HG02840 (cell line): ENCODE measurements around the gene CHAC1.
"Not testable (repeated sequence)": the region's sequence is repeated elsewhere in the genome, so short reads cannot be mapped to it uniquely, and the experiment has no call there.

Source experiments
- ATAC-seq: cut with Tn5 transposase; IDR thresholded peaks from one replicate; pipeline ENCODE4 v1.9.1; 2021; ENCODE audit warnings: mild to moderate bottlenecking, moderate library complexity, moderate number of reproducible peaks; ENCODE audit not compliant: unreplicated experiment, low FRiP score

CHAC1 gene

DNA sequence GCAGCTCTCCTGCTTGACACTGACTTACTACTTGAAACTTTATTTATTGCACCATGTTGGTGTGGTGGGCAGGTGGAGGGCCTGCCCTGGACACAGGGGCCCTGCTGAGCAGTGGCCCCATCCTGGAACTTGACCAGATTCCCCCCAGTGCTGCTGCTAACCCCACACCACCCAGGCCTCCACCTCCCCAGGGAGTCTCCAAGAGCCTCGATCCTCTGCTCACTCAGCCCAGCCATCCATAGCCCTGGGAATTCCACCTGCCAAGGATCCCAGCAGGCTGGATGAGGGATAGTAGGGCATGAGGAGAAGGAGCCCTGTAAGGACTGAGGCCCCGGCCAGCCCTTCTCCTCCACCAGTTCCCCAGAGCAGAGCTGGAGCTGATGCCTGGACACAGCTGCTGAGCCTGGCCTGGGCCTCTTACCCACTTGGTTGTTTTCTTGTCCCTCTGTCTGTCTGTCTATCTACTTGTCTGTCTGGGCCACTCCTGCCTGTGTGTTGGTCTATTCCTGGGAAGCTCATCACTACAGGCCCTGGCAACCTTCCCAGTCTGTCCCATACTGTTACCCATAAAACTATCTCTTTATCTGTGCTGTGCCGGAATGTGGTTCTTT lies 2.8 kb downstream of the CHAC1 start:
- no peak for ATAC-seq

GRCh38 chr15:40956541-40956982 lies 3.3 kb downstream of the CHAC1 start:
- no peak for ATAC-seq

DNA sequence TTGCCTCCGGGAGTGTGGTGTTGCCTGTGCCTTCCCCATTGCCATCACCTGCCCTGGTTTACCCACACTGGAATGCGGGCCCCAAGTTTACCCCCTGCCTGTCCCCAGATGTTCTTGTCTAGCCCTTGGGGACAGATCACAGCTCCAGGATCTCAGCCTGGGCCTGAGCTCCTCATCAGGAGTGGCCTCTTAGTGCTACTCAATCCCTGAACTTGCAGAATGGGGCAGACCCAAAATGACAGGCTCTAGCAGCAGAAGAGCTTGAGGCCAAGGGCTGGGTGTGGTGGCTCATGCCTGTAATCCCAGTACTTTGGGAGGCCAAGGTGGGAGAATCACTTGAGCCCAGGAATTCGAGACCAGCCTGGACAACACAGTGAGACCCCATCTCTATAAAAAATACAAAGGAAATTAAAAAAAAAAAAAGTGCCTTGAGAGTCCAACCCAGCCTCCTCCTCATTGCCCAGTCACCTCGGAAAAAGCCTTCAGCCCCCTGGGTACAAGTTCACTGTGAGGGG lies 3.8 kb downstream of the CHAC1 start:
- no peak for ATAC-seq

- ATAC-seq = no peak
Observed at GRCh38 chr15:40957581-40958051, 4.3 kb downstream of the CHAC1 start.

DNA sequence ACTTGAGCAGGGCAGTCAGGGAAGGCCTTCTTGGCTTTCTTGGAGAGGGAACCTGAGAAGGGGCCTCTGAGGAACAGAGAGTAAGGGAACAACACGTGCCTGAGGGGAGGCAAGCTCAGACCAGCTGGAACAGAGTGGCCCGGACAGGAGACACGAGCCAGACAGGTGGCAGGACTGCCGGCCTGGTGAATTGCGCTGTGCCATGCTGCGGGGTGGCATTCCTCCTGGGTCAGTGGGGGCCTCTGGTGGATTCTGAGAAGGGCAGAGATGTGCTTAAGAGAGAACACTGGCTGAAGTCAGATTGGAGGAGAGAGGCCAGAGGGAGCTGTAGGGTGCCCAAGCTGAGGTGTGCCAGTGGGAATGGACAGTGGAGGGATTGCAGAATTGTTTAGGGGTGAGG lies 4.9 kb downstream of the CHAC1 start:
- no peak for ATAC-seq

DNA sequence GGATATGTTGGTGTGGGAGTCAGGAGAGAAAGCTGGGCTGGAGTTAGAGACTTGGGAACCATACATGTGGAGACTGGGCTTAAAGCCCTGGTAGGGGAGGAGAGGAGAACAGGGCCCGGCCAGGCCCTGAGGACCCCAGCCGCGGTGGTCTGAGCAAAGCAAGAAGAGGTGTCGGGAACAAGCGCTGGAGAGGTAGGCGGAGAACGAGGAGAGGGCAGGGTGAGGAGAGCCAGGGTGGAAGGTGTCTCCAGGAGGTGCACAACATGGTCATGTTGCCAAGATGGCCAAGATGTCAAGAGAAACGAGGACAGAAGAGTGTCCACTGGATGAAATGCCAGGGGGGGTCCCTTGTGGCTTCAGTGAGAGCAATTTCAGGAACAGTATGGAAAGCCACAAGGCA lies 5.5 kb downstream of the CHAC1 start:
- no peak for ATAC-seq

DNA sequence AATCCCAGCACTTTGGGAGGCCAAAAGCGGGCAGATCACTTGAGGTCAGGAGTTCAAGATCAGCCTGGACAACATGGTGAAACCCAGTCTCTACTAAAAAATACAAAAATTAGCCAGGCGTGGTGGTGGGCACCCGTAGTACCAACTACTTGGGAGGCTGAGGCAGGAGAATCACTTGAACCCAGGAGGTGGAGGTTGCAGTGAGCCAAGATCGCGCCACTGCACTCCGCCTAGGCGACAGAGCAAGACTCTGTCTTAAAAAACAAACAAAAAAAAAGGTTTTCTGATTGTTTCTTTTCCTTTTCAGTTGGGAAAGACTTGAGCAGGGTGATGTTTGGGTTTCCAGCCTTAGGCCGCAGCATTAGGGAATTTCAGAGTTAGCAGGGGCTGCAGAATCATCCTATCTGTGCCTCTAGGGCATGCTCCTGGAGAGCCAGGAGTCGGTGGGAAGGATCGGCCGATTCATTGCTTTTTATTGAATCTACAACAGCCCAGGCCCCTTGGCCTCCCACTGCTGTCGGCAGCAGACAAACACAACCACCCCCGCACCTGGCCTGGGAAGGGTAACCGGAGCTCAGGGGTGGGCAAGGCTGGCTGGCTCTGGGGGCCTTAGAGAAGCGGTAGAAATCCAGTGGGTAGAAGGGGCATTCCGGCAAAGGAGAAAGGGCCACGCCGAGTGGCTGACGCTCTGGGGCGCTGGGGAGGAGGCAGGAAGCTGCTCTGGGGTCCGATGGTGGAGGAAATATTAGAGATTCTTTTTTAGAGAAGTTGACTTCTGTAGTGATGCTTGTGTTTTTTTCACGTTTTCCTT lies 6.3 kb downstream of the CHAC1 start:
- no peak for ATAC-seq

DNA sequence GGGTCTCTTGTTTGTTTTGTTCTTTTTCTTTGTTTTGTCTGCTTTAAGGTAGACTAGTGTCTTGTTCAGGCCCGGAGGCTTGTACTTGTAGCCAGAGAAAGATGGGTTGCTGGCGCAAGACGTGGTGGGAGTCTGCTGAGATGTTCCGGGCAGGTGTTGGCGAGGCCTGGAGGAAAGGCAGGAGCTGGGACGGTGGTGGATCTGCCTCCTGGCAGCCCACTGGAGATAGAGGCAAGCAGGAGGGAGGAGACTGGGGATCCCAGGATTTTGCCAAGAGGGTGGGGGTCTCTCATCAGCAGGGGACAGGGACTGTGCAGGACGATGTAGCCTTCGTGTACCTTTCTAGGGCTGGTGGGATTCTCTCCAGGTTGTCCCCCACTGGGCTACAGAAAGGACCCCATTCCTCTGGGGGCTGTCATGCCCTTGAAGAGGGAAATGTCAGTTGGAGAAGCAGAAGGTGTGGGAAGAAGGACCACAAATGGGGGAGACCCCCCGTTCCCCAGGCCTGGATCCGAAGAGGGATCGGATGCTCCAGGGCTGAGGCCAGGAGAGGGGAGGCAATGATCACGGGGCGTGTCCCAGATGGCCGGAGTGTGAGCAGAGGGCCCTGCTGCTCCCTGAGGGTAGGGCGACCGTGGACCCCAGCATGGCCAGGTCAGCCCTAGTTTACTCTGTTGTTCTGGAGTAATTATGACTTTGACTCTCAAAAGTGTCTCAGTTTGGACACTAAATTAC lies 7.0 kb downstream of the CHAC1 start:
- ATAC-seq = no peak

- no peak for ATAC-seq
Observed at GRCh38 chr15:40960925-40961324, 7.7 kb downstream of the CHAC1 start.

GRCh38 chr15:40961740-40962139 lies 8.5 kb downstream of the CHAC1 start:
- not testable (repeated sequence) for ATAC-seq

GRCh38 chr15:40962317-40962716 lies 9.0 kb downstream of the CHAC1 start:
- ATAC-seq = not testable (repeated sequence)

GRCh38 chr15:40963201-40963600 lies 9.9 kb downstream of the CHAC1 start:
- ATAC-seq = no peak

DNA sequence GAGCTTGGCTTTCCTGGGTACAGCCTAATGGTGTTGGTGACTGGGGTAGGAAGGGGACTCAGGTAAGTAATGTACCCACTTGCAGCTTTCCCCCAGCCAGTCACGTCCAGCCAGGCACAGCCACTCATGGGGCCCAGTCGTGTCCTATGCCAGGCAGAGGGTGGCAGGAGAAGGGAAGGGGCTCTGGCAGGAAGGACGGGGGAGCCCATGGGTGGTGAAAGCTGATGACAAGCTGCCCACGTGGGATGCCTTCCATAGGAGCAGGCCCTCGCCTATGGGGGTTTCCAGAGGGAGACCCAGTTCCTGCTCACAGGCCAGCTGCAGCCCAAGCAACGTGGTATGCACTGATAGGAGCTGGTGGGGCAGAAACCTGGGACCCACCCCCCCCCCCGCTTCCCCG lies 10.7 kb downstream of the CHAC1 start:
- no peak for ATAC-seq

- no peak for ATAC-seq
Observed at GRCh38 chr15:40964634-40965033, 11.4 kb downstream of the CHAC1 start.

GRCh38 chr15:40968290-40969085 lies 15.2 kb downstream of the CHAC1 start:
- no peak for ATAC-seq

GRCh38 chr15:40969363-40969762 lies 16.1 kb downstream of the CHAC1 start:
- ATAC-seq = no peak

DNA sequence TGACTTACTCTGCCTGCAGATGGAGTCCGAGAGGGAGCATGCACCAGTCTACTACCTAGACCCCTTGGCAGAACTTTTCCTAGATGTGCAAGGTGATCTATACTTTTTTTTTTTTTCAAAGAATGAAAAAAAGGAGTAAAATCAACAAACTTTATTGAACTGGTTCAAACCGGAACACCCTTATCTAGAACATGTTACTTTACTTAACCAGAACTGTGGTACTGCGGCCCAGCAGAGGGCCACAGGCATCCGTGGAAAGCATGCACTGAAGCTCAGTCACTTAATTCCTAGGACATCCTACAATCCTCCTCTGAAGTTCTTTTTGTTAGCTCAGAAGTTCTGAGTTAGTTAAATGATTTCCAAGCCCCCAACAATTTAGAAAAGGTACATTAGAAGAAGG lies 21.6 kb downstream of the CHAC1 start:
- no peak for ATAC-seq

DNA sequence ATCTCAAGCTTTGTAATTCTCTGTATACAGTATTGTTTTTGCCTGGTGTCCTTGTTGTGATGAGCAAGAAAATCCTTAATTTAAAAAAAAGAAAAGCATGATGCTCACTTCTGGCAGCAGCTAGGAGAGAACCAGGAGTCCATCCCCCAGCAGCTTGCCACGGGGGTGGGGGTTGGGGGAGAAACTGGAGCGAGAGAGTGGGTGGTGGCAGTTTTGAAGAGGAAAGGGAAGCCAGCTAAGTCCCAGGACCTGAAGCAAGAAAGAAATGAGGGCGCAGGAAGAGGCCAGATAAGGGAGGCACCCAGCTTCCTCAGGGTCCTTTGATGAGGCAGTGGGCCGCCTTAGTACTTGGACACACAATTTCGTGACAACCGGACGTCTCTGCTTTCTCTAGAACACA lies 23.5 kb downstream of the CHAC1 start:
- no peak for ATAC-seq

- ATAC-seq = no peak
Observed at GRCh38 chr15:40978141-40978540, 24.9 kb downstream of the CHAC1 start.

DNA sequence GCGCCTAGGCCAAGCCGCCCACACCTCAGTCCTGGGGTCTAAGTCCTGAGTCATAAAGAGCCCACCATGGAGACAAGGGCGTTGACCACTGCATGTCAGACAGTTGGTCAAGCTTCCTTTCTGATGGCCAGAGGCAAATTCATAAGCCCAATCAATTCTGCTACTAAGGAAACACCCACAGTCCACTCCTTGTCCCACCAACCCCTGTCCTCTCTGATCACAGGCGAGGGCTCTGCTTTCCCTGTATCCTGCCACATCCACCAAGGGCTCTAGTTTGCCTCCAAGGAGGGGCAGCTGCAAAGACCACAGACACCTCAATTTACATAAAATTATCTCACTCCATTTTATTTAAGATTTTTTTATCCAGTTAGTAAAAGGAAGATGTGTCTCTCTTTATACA lies 25.3 kb downstream of the CHAC1 start:
- ATAC-seq = no peak
